Keratinocyte (primary cell): ENCODE results near the gene STK33.

Experiments used
- CTCF ChIP-seq, 3 experiments: IDR thresholded peaks in 1 of 3; conservative IDR thresholded peaks in 1 of 3; optimal IDR thresholded peaks in 1 of 3; 2 replicates in 2 of 3; 3 replicates in 1 of 3; pipeline versions ENCODE3 to v1.5.1; 2011; ENCODE audit warnings: low read length in 3 of 3, mild to moderate bottlenecking in 3 of 3, moderate library complexity in 2 of 3, control low read depth in 1 of 3, inconsistent platforms in 1 of 3; ENCODE audit not compliant: insufficient read depth in 2 of 3; ENCODE audit errors: extremely low read depth in 1 of 3
- EZH2 ChIP-seq: IDR thresholded peaks from one replicate; pipeline ENCODE4 v1.6.1; 2012; ENCODE audit warnings: inconsistent platforms, mild to moderate bottlenecking, low read length, moderate library complexity

GRCh38 chr11:8375932-8376331 lies 218.1 kb downstream of the STK33 start:
- TF ChIP-seq CTCF (optimal IDR thresholded peaks at IDR 0.05 in 1 of 3, IDR thresholded peaks at IDR 0.05 in 1 of 3, conservative IDR thresholded peaks at IDR 0.05 in 1 of 3; ENCODE audit: extremely low read depth in 1 of 3, insufficient read depth in 2 of 3, low read length in 3 of 3) (no peak), EZH2 (no peak)
